ENCODE data around the gene MB.

The MB gene

GRCh38 chr22:35649026-35649553 lies 32.0 kb upstream of the MB start:
- no peak for DNase-seq (ENCODE audit: low spot score in 2 of 2)
- H3K27ac Mint-ChIP-seq (ENCODE audit: low read depth): peak overlapping the region; percentile 100
- H3K4me3 Mint-ChIP-seq: peak overlapping the region; percentile 100
- no peaks in the 10 kb centered on the region for H3K27me3 Mint-ChIP-seq
- no peaks in the 10 kb centered on the region for H3K9me3 Mint-ChIP-seq
- peaks cover 49% of the 10 kb centered on the region for H3K4me1 Mint-ChIP-seq
- peaks cover 18% of the 10 kb centered on the region for H3K36me3 Mint-ChIP-seq (ENCODE audit: insufficient read depth)
- ATAC-seq (replicated peaks; ENCODE audit: extremely low read depth, poor library complexity, severe bottlenecking): no peak

- Mint-ChIP-seq H3K4me3 (peak within 1 kb of the TSS; percentile 100), H3K4me1 (peaks cover 42% of the 10 kb centered on the region), H3K36me3 (ENCODE audit: insufficient read depth) (peaks cover 18% of the 10 kb centered on the region), H3K9me3 (no peaks in the 10 kb centered on the region), H3K27me3 (no peaks in the 10 kb centered on the region), H3K27ac (ENCODE audit: low read depth) (peak within 1 kb of the TSS; percentile 100)
- DNase-seq (ENCODE audit: low spot score in 2 of 2) (peak; percentile 40 to 64), ATAC-seq (replicated peaks; ENCODE audit: extremely low read depth, poor library complexity, severe bottlenecking) (peak; percentile 82)
Measured at GRCh38 chr22:35648066-35649025, 31.2 kb upstream of the MB start, which contains the start of gene APOL6. APOL6 (plus strand) TSS chr22:35648446; CDS start chr22:35656426, 7,980 bp downstream.

GRCh38 chr22:35645646-35646045 lies 28.5 kb upstream of the MB start:
- no peak for DNase-seq (ENCODE audit: low spot score in 2 of 2)
- peaks cover 14% of the 10 kb centered on the region for H3K36me3 Mint-ChIP-seq (ENCODE audit: insufficient read depth)
- no peaks in the 10 kb centered on the region for H3K9me3 Mint-ChIP-seq
- H3K4me3 Mint-ChIP-seq: no peak overlapping the region
- H3K27me3 Mint-ChIP-seq: no peaks in the 10 kb centered on the region
- no peak for ATAC-seq (replicated peaks; ENCODE audit: extremely low read depth, poor library complexity, severe bottlenecking)
- peaks cover 31% of the 10 kb centered on the region for H3K4me1 Mint-ChIP-seq
- H3K27ac Mint-ChIP-seq (ENCODE audit: low read depth): no peak overlapping the region

DNA sequence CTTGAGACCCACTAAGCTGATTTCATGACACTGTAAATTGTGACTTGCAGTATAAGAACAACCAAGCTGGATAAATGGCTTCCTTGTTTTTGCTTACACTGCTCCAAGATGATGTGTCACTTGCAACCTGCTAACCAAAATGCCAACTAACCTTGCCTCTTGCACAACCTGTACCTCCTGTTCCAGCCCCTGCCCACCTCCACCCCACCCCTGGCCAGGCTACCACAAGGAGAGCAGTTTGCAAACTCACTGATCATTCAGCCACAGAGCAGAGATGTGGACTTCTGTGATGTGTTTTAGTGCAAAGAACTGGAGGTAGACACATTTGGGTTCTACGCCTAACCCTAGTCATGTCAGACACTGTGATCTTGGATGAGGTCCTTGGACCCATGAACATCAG lies 26.9 kb upstream of the MB start:
- H3K4me3 Mint-ChIP-seq: no peak overlapping the region
- DNase-seq (ENCODE audit: low spot score in 2 of 2): no peak
- no peak overlapping the region for H3K27ac Mint-ChIP-seq (ENCODE audit: low read depth)
- no peak for ATAC-seq (replicated peaks; ENCODE audit: extremely low read depth, poor library complexity, severe bottlenecking)
- peaks cover 11% of the 10 kb centered on the region for H3K36me3 Mint-ChIP-seq (ENCODE audit: insufficient read depth)
- H3K9me3 Mint-ChIP-seq: no peaks in the 10 kb centered on the region
- H3K27me3 Mint-ChIP-seq: no peaks in the 10 kb centered on the region
- peaks cover 15% of the 10 kb centered on the region for H3K4me1 Mint-ChIP-seq

GRCh38 chr22:35642305-35642741 lies 25.2 kb upstream of the MB start:
- DNase-seq (ENCODE audit: low spot score in 2 of 2) (no peak), ATAC-seq (replicated peaks; ENCODE audit: extremely low read depth, poor library complexity, severe bottlenecking) (no peak)
- Mint-ChIP-seq H3K27me3 (no peaks in the 10 kb centered on the region), H3K4me3 (no peak overlapping the region), H3K4me1 (peaks cover 4% of the 10 kb centered on the region), H3K36me3 (ENCODE audit: insufficient read depth) (no peaks in the 10 kb centered on the region), H3K27ac (ENCODE audit: low read depth) (no peak overlapping the region), H3K9me3 (no peaks in the 10 kb centered on the region)

DNA sequence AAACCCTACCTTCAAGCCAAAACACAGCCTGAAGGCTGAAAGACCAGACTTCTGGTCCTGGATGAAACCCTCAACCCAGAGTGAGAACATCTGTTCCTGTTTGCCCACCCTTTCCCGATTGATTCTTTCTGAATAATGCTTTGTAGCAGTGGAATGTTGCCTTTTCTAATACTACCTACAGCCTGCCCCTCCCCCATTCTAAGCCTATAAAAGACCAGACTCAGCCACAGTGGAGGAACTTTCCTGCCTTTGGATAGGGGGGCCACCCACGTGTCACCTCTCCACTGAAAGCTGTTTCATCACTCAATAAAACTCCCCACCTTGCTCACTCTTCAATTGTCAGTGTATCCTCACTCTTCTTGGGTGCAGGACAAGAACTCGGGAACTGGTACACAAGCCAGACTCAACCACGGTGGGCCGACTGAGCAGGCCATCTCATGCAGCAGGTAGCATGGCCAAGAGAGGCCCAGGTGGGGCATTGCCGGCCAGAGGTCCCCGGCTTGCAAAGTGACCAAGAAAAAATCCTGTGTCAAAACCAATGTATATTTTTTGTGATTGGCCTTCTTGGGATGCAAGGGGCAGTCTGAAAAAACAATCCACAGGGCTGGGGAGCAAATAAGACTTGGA lies 24.5 kb upstream of the MB start:
- no peak overlapping the region for H3K27ac Mint-ChIP-seq (ENCODE audit: low read depth)
- H3K4me1 Mint-ChIP-seq: no peaks in the 10 kb centered on the region
- H3K36me3 Mint-ChIP-seq (ENCODE audit: insufficient read depth): no peaks in the 10 kb centered on the region
- no peaks in the 10 kb centered on the region for H3K9me3 Mint-ChIP-seq
- no peaks in the 10 kb centered on the region for H3K27me3 Mint-ChIP-seq
- DNase-seq (ENCODE audit: low spot score in 2 of 2) (no peak), ATAC-seq (replicated peaks; ENCODE audit: extremely low read depth, poor library complexity, severe bottlenecking) (no peak)
- no peak overlapping the region for H3K4me3 Mint-ChIP-seq

DNA sequence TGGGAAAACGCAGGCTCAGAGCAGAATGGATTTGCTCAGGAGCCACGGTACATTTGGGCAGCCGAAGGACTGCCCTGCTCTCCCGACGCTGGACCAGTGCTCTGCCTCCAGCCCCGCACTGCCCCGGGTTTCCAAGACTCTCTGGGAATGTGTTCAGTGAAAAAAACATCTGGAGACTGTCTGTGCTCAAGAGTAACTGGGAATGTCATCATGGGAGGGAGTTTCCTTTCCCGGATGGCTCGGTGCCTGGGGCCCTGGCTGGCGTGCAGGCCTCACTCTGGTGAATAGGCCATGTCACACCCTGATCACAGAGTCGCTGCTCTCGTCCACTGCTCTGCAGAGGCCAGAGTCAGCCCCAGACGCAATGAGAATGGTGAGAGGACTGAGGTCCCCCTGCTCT lies 21.3 kb upstream of the MB start:
- H3K4me1 Mint-ChIP-seq: no peaks in the 10 kb centered on the region
- no peaks in the 10 kb centered on the region for H3K9me3 Mint-ChIP-seq
- ATAC-seq (replicated peaks; ENCODE audit: extremely low read depth, poor library complexity, severe bottlenecking) (no peak), DNase-seq (ENCODE audit: low spot score in 2 of 2) (no peak)
- no peaks in the 10 kb centered on the region for H3K27me3 Mint-ChIP-seq
- no peaks in the 10 kb centered on the region for H3K36me3 Mint-ChIP-seq (ENCODE audit: insufficient read depth)
- H3K4me3 Mint-ChIP-seq: no peak overlapping the region
- H3K27ac Mint-ChIP-seq (ENCODE audit: low read depth): no peak overlapping the region

DNA sequence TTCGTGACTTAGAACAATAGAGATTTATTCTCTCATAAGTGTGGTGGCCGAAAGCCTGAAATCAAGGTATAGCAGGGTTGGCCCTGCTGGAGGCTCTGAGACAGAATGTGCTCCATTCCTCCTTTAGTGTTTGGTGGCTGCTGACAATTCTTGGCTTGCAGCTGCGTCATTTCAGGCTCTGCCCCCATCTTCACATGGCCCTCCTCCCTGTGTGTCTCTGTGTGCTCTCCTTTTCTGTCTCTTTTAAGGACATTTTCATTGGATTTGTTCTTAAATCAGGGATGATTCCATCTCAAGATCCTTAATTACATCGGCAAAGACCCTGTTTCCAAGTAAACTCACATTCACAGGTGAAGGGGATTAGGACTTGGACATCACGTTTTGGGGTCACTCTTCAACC lies 20.9 kb upstream of the MB start:
- Mint-ChIP-seq H3K4me1 (peaks cover 3% of the 10 kb centered on the region), H3K36me3 (ENCODE audit: insufficient read depth) (no peaks in the 10 kb centered on the region), H3K4me3 (no peak overlapping the region), H3K27me3 (no peaks in the 10 kb centered on the region), H3K9me3 (no peaks in the 10 kb centered on the region), H3K27ac (ENCODE audit: low read depth) (no peak overlapping the region)
- DNase-seq (ENCODE audit: low spot score in 2 of 2) (no peak), ATAC-seq (replicated peaks; ENCODE audit: extremely low read depth, poor library complexity, severe bottlenecking) (no peak)

- no peaks in the 10 kb centered on the region for H3K27me3 Mint-ChIP-seq
- H3K36me3 Mint-ChIP-seq (ENCODE audit: insufficient read depth): no peaks in the 10 kb centered on the region
- ATAC-seq (replicated peaks; ENCODE audit: extremely low read depth, poor library complexity, severe bottlenecking) (no peak), DNase-seq (ENCODE audit: low spot score in 2 of 2) (no peak)
- no peak overlapping the region for H3K27ac Mint-ChIP-seq (ENCODE audit: low read depth)
- H3K4me1 Mint-ChIP-seq: peaks cover 4% of the 10 kb centered on the region
- H3K9me3 Mint-ChIP-seq: no peaks in the 10 kb centered on the region
- H3K4me3 Mint-ChIP-seq: no peak overlapping the region
Measured at GRCh38 chr22:35637254-35637653, 20.1 kb upstream of the MB start.

DNA sequence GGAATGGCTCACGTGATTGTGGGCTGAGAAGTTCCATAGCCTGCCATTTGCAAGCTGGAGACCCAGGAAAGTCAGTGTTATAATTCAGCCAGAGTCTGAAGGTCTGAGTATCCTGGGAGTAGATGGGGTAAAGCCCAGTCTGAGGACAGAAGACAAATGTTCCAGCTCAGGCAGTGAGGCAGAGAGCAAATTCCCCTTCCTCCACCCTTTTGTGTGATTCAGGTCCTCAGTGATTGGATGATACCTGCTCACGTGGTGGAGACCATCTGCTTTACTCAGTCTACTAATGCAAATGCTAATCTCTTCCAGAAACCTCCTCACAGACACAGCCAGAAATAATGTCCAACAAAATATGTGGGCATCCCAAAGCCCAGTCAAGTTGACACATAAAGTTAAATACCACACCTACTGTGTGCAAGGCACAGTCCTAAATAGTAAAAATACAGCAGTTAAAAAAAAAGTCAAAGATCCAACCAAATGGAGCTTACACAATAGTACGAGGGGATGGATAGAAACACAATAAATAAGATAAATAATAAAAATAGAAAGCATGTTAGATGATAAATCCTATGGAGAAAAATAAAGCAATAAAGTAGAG lies 17.9 kb upstream of the MB start:
- ATAC-seq (replicated peaks; ENCODE audit: extremely low read depth, poor library complexity, severe bottlenecking) (no peak), DNase-seq (ENCODE audit: low spot score in 2 of 2) (no peak)
- Mint-ChIP-seq H3K36me3 (ENCODE audit: insufficient read depth) (no peaks in the 10 kb centered on the region), H3K4me1 (peaks cover 5% of the 10 kb centered on the region), H3K9me3 (no peaks in the 10 kb centered on the region), H3K27ac (ENCODE audit: low read depth) (peak overlapping the region; percentile 41), H3K4me3 (no peak overlapping the region), H3K27me3 (no peaks in the 10 kb centered on the region)

DNA sequence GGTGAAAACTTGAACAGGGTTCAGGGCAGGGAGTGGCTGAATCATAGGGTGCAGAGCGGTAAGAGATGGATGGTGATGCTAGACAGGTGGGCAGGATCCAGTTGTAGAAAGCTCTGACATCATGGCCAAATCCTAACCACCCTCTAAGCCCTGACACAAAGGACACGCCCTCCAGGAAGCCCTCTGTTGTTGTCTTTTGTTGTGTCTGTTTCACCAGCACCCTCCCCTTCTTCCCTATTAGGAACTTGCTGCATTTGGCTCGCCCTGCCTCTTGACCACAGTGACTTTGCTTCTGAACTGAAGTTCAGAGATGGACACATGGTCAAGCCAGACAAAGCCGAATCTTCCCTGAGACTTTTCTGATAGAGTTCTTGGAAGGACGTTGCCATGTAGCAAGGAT lies 16.9 kb upstream of the MB start:
- no peaks in the 10 kb centered on the region for H3K27me3 Mint-ChIP-seq
- no peak overlapping the region for H3K27ac Mint-ChIP-seq (ENCODE audit: low read depth)
- no peaks in the 10 kb centered on the region for H3K9me3 Mint-ChIP-seq
- no peak overlapping the region for H3K4me3 Mint-ChIP-seq
- DNase-seq (ENCODE audit: low spot score in 2 of 2) (no peak), ATAC-seq (replicated peaks; ENCODE audit: extremely low read depth, poor library complexity, severe bottlenecking) (no peak)
- H3K36me3 Mint-ChIP-seq (ENCODE audit: insufficient read depth): no peaks in the 10 kb centered on the region
- H3K4me1 Mint-ChIP-seq: peaks cover 13% of the 10 kb centered on the region

DNA sequence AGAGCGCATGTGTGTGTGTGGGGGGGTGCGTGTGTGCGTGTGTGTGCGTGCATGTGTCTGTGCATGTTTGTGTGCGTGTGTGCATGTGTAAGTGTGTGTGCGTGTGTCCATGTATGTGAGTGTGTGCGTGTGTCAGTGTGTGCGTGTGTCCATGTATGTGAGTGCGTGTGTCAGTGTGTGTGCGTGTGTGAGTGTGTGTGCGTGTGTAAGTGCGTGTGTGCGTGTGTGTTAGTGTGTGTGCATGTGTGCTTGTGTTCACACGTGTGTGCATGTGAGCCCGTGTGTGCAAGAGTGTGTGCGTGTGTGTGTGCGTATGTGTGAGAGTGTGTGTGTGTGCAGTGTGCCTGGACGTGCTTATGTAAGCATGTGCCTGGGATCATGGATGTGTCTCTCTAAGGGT lies 16.4 kb upstream of the MB start:
- no peaks in the 10 kb centered on the region for H3K36me3 Mint-ChIP-seq (ENCODE audit: insufficient read depth)
- H3K4me1 Mint-ChIP-seq: peaks cover 13% of the 10 kb centered on the region
- no peak for ATAC-seq (replicated peaks; ENCODE audit: extremely low read depth, poor library complexity, severe bottlenecking)
- H3K9me3 Mint-ChIP-seq: no peaks in the 10 kb centered on the region
- no peak overlapping the region for H3K4me3 Mint-ChIP-seq
- no peaks in the 10 kb centered on the region for H3K27me3 Mint-ChIP-seq
- H3K27ac Mint-ChIP-seq (ENCODE audit: low read depth): no peak overlapping the region
- no peak for DNase-seq (ENCODE audit: low spot score in 2 of 2)

Measured in central memory CD8-positive, alpha-beta T cell (primary cell).